K562 (cell line): Measurements from ENCODE around the gene CCN5. TPM values are rescaled to one million over a fixed set of nuclear protein-coding genes. Genes with fewer than 3 reads are reported as not detected.

Experiments used
- ATAC-seq: fragments of 200-7000 bp; cut with Tn5 transposase; 3 replicates; pipeline ENCODE4 v1.9.1; 2020; ENCODE audit warnings: moderate library complexity
- BruUV-seq: library from RNA; stranded (reverse); fragments of 400-500 nt; replicated peaks from 2 replicates; lab custom pipeline; 2021; lab: Mats Ljungman, UMichigan
- CTCF ChIA-PET: fragments of 300-600 bp; formaldehyde crosslinking; extraction: SDS; loops from one replicate; lab custom pipeline; 2021; ENCODE audit warnings: low intra/inter-chr PET ratio; lab: Yijun Ruan, JAX
- POLR2A ChIA-PET: fragments of 300-600, 350-650 bp; sonication (Branson Sonifier 250); formaldehyde crosslinking; extraction: SDS; loops from one replicate; lab custom pipeline; 2021; ENCODE audit warnings: antibody characterized with exemption, inconsistent platforms; lab: Yijun Ruan, JAX
- DNase-seq, 4 experiments: peaks; one replicate each; pipeline versions ENCODE4 v3.0.0 to v3.0.0-alpha.2; 2011 to 2018; ENCODE audit warnings: low spot score in 3 of 4, mixed read lengths in 3 of 4; ENCODE audit errors: extremely low read depth in 1 of 4
- FAIRE-seq: peaks from 2 replicates; lab custom pipeline; 2011; peaks lifted over from hg19 to GRCh38; lab: Jason Lieb, UNC
- H2AFZ ChIP-seq: 2 replicates; pipeline ENCODE4 v1.6.0; 2011; ENCODE audit warnings: low read depth, low read length, control low read depth, inconsistent platforms
- H3K27ac ChIP-seq: fragments of 200-600 bp; 3 replicates; pipeline ENCODE4 v1.8.0; 2011; ENCODE audit warnings: low read depth, mild to moderate bottlenecking, control low read depth, inconsistent platforms, low read length, moderate library complexity, mixed read lengths; ENCODE audit errors: extremely low read depth
- H3K27me3 ChIP-seq, 2 experiments: fragments of 300-600 bp in 1 of 2; 2 replicates in 1 of 2; 3 replicates in 1 of 2; pipeline versions ENCODE4 v1.6.0 to v1.8.0; 2011; ENCODE audit warnings: inconsistent platforms in 2 of 2, low read length in 2 of 2, mild to moderate bottlenecking in 1 of 2, mixed read lengths in 1 of 2, moderate library complexity in 1 of 2; ENCODE audit not compliant: control insufficient read depth in 2 of 2, insufficient read depth in 2 of 2
- H3K36me3 ChIP-seq: fragments of 300-600 bp; 3 replicates; pipeline ENCODE4 v1.8.0; 2011; ENCODE audit warnings: mild to moderate bottlenecking, low read length, inconsistent platforms; ENCODE audit not compliant: control insufficient read depth, insufficient read depth
- H3K4me1 ChIP-seq, 2 experiments: fragments of 200-600 bp in 1 of 2; replicated peaks in 1 of 2; 2 replicates in 1 of 2; 3 replicates in 1 of 2; pipeline versions ENCODE4 v1.5.1 to v1.8.0; 2011; ENCODE audit warnings: inconsistent platforms in 2 of 2, low read length in 2 of 2, mild to moderate bottlenecking in 1 of 2, mixed read lengths in 1 of 2, moderate library complexity in 1 of 2; ENCODE audit not compliant: control insufficient read depth in 2 of 2, insufficient read depth in 2 of 2
- H3K4me2 ChIP-seq: 2 replicates; pipeline ENCODE4 v1.6.1; 2011; ENCODE audit warnings: low read length, control low read depth, inconsistent platforms, mixed read lengths; ENCODE audit not compliant: insufficient read depth
- H3K4me3 ChIP-seq: fragments of 200-600 bp; sonication (generic), shearing (Covaris generic); 2 replicates; pipeline ENCODE4 v1.5.1; 2016; ENCODE audit warnings: control low read depth, inconsistent platforms
- H3K79me2 ChIP-seq: fragments of 200-600 bp; 3 replicates; pipeline ENCODE4 v1.8.0; 2011; ENCODE audit warnings: low read length, inconsistent platforms; ENCODE audit not compliant: control insufficient read depth, insufficient read depth
- H3K9ac ChIP-seq, 2 experiments: 2 replicates each; pipeline versions ENCODE4 v1.6.0 to v1.6.1; 2011; ENCODE audit warnings: low read depth in 2 of 2, low read length in 2 of 2, control low read depth in 1 of 2, inconsistent platforms in 1 of 2, mild to moderate bottlenecking in 1 of 2, mixed read lengths in 1 of 2; ENCODE audit not compliant: insufficient read depth in 1 of 2
- H3K9me1 ChIP-seq: one replicate; pipeline ENCODE4 v1.6.0; 2011; ENCODE audit warnings: inconsistent platforms, mild to moderate bottlenecking, low read length, moderate library complexity; ENCODE audit not compliant: control insufficient read depth, insufficient read depth
- H3K9me3 ChIP-seq: replicated peaks from 2 replicates; pipeline ENCODE4 v1.5.1; 2011; ENCODE audit warnings: low read depth, low read length, inconsistent platforms; ENCODE audit not compliant: control insufficient read depth, insufficient read depth
- H4K20me1 ChIP-seq: replicated peaks from 2 replicates; pipeline ENCODE4 v1.6.1; 2011; ENCODE audit warnings: low read length, inconsistent platforms, mixed read lengths; ENCODE audit not compliant: control insufficient read depth, insufficient read depth
- BHLHE40 ChIP-seq: IDR thresholded peaks from 2 replicates; pipeline ENCODE4 v1.6.1; 2011; ENCODE audit warnings: low read length, improper control_type of control experiment
- DACH1 ChIP-seq: fragments of 450-650 bp; IDR thresholded peaks from 2 replicates; pipeline ENCODE4 v1.6.1; 2018; ENCODE audit not compliant: partially characterized antibody
- E2F1 ChIP-seq: sonication (generic); formaldehyde crosslinking; IDR thresholded peaks from 2 replicates; pipeline ENCODE4 v1.8.1; 2023; ENCODE audit warnings: mild to moderate bottlenecking, missing genetic modification reagents, moderate library complexity
- E2F5 ChIP-seq: sonication (generic); formaldehyde crosslinking; IDR thresholded peaks from 2 replicates; pipeline ENCODE4 v1.8.0; 2022; ENCODE audit warnings: mild to moderate bottlenecking, missing genetic modification reagents
- ID3 ChIP-seq, 2 experiments: fragments of 250-450 bp in 1 of 2; fragments of 450-650 bp in 1 of 2; sonication (Bioruptor Pico) in 1 of 2; IDR thresholded peaks; 2 replicates each; pipeline versions ENCODE4 v1.6.1 to v1.8.0; 2016 to 2021; ENCODE audit warnings: mild to moderate bottlenecking in 2 of 2, moderate library complexity in 2 of 2, missing compliant biosample characterization in 1 of 2, missing genetic modification characterization in 1 of 2
- KLF10 ChIP-seq: fragments of 250-450 bp; sonication (Bioruptor Pico); IDR thresholded peaks from 2 replicates; pipeline ENCODE4 v1.6.1; 2021; ENCODE audit warnings: matching md5 sums
- MAFF ChIP-seq: IDR thresholded peaks from 2 replicates; pipeline ENCODE4 v1.6.1; 2012; ENCODE audit warnings: low read length, improper control_type of control experiment
- NCOA1 ChIP-seq: fragments of 450-650 bp; IDR thresholded peaks from 2 replicates; pipeline ENCODE4 v1.6.1; 2016; ENCODE audit warnings: low read depth
- POLR2A ChIP-seq: fragments of 450-650 bp; conservative IDR thresholded peaks from 2 replicates; pipeline ENCODE4 v1.6.1; 2016
- PYGO2 ChIP-seq: fragments of 450-650 bp; IDR thresholded peaks from 2 replicates; pipeline ENCODE4 v1.6.1; 2016; ENCODE audit warnings: mild to moderate bottlenecking, missing genetic modification characterization, moderate library complexity, missing compliant biosample characterization
- SRSF9 ChIP-seq: fragments of 200-400 bp; formaldehyde crosslinking; IDR thresholded peaks from 2 replicates; pipeline ENCODE4 v1.6.1; 2017; ENCODE audit warnings: low read depth, low read length, borderline replicate concordance
- YY1 ChIP-seq, 3 experiments: IDR thresholded peaks; 2 replicates each; pipeline ENCODE4 v1.6.1; 2011; ENCODE audit warnings: low read length in 2 of 3, mild to moderate bottlenecking in 2 of 3, moderate library complexity in 2 of 3, borderline replicate concordance in 1 of 3, control low read depth in 1 of 3, low read depth in 1 of 3; ENCODE audit not compliant: insufficient read depth in 3 of 3, insufficient replicate concordance in 2 of 3, control insufficient read depth in 1 of 3, insufficient read length in 1 of 3; ENCODE audit errors: extremely low read depth in 1 of 3
- ZBTB26 ChIP-seq: fragments of 450-650 bp; formaldehyde crosslinking; IDR thresholded peaks from 2 replicates; pipeline ENCODE4 v1.4.0; 2022; ENCODE audit warnings: missing genetic modification characterization
- ZNF584 ChIP-seq: fragments of 200-800 bp; sonication (Bioruptor generic); IDR thresholded peaks from 2 replicates; pipeline ENCODE4 v1.6.1; 2016; ENCODE audit warnings: low read depth, mild to moderate bottlenecking, missing genetic modification characterization, missing compliant biosample characterization
- ZNF77 ChIP-seq: fragments of 250-450 bp; sonication (Bioruptor Pico); IDR thresholded peaks from 2 replicates; pipeline ENCODE4 v1.5.0; 2020
- WGBS: fragments of 100-300 bp; shearing (Covaris generic); methylation state at CpG from one replicate; pipeline ENCODE4 v1.1.6; 2016; ENCODE audit warnings: low coverage, mixed read lengths; ENCODE audit not compliant: insufficient coverage; ENCODE audit errors: missing lambda C conversion rate; 5-methylcytosine and 5-hydroxymethylcytosine counted together
- in situ Hi-C: fragments of 300-500 bp; cut with MboI; formaldehyde crosslinking; loops from 4 replicates; pipeline ENCODE4 v1.15.0; 2018; ENCODE audit warnings: inconsistent platforms, mixed read lengths
- intact Hi-C: fragments of 100-400 bp; cut with micrococcal nuclease; formaldehyde crosslinking; loops from 2 replicates; pipeline ENCODE4 v1.14.2; 2022
- polyA plus RNA-seq, 8 experiments: library from polyadenylated mRNA; depleted of rRNA in 4 of 8; stranded (reverse) in 5 of 8; unstranded in 3 of 8; fragments of >200 nt; fragmentation: Nextera tagmentation in 2 of 8; fragmentation: Illumina TruSeq in 1 of 8; extraction: Ambion mirVana in 2 of 8; extraction: Trizol in 1 of 8; gene quantifications; 2 replicates each; pipeline versions ENCODE4 v1.2.1 to v1.2.3, GENCODE V29; 2011 to 2014; ENCODE audit warnings: inconsistent platforms in 1 of 8, missing spikeins in 1 of 8
- total RNA-seq, 7 experiments: library from RNA; depleted of rRNA in 6 of 7; stranded (reverse); fragments of >200 nt in 6 of 7; fragmentation: Illumina TruSeq in 2 of 7; extraction: Trizol in 2 of 7; gene quantifications; 2 replicates each; pipeline versions ENCODE4 v1.2.1 to v1.2.3, GENCODE V29; 2011 to 2021; ENCODE audit warnings: low replicate concordance in 1 of 7

The CCN5 gene
- total and polyA plus RNA-seq, 9 of the 15 experiments (the other 6 are each of a cell fraction or from before 2014, with no cell fraction given) = not detected

- intact Hi-C loops = no loop called here
- POLR2A ChIA-PET = no interaction called here
Observed at GRCh38 chr20:44765091-44765490, 49.9 kb downstream of the CCN5 start.

More at GRCh38 chr20:44765091-44765490, 49.9 kb downstream of the CCN5 start:
- Histone ChIP-seq H3K4me3 (no peak overlapping the region), H3K36me3 (no peaks in the 10 kb centered on the region), H3K27me3 (peaks cover under 1 to 46% of the 10 kb centered on the region in 2 experiments; a peak in 4 of 5 replicates), H4K20me1 (peaks cover 4% of the 10 kb centered on the region; the same call in 1 of the 2 replicates), H2AFZ (no peak overlapping the region), H3K79me2 (no peaks in the 10 kb centered on the region), H3K4me1 (no peaks in the 10 kb centered on the region), H3K9me1 (no peaks in the 10 kb centered on the region), H3K9me3 (no peaks in the 10 kb centered on the region), H3K9ac (no peak overlapping the region), H3K4me2 (no peak overlapping the region), H3K27ac (no peak overlapping the region)
- TF ChIP-seq KLF10 (CRISPR knock-in tag) = no peak
- TF ChIP-seq BHLHE40 = no peak
- no peak for TF ChIP-seq NCOA1
- no peak for TF ChIP-seq POLR2A
- TF ChIP-seq PYGO2 (tag) = no peak
- TF ChIP-seq ZBTB26 (CRISPR knock-in tag) = no peak
- no peak for TF ChIP-seq E2F1
- TF ChIP-seq E2F5 (CRISPR knock-in tag) = no peak
- TF ChIP-seq ZNF77 (CRISPR knock-in tag) = no peak
- no peak for TF ChIP-seq DACH1
- TF ChIP-seq MAFF = no peak
- TF ChIP-seq SRSF9 = no peak
- no peak for TF ChIP-seq YY1 (IDR thresholded peaks at IDR 0.05; ENCODE audit: borderline replicate concordance in 1 of 3, control insufficient read depth in 1 of 3, extremely low read depth in 1 of 3, insufficient read depth in 3 of 3, insufficient read length in 1 of 3, insufficient replicate concordance in 2 of 3, low read depth in 1 of 3, low read length in 2 of 3)
- no peak for TF ChIP-seq ZNF584 (CRISPR knock-in tag)
- no peak for TF ChIP-seq ID3 (CRISPR knock-in tag; IDR thresholded peaks at IDR 0.05)
- TF ChIP-seq ID3 (tag; IDR thresholded peaks at IDR 0.05) = no peak
- BruUV-seq = no TSS peak
- CTCF ChIA-PET = no interaction called here
- in situ Hi-C loops = no loop called here
- no peak for ATAC-seq
- WGBS = 2% methylated on average over 4 of the region's 4 CpGs
- FAIRE-seq = no peak
- no peak for DNase-seq
